Anterior cingulate cortex (tissue), 58 donors: ENCODE measurements around the gene WBP2.

Experiments used
- DNase-seq, 58 donors: peaks; one replicate each; lab custom pipeline; 2025; lab: John Stamatoyannopoulos, UW

WBP2 gene

GRCh38 chr17:75847614-75848522 is 7.3 kb downstream of the WBP2 start:
- DNase-seq = no peak

GRCh38 chr17:75846692-75847613 is 8.2 kb downstream of the WBP2 start:
- no peak for DNase-seq

GRCh38 chr17:75845933-75846691 is 9.0 kb downstream of the WBP2 start:
- DNase-seq = no peak

GRCh38 chr17:75845058-75845711 is 9.9 kb downstream of the WBP2 start:
- peak in 51 of 58 donors; percentile 19 to 82 (median 53) for DNase-seq

GRCh38 chr17:75844530-75845057 is 10.5 kb downstream of the WBP2 start:
- DNase-seq = peak in 6 of 58 donors; percentile 35 to 79 (median 55)

GRCh38 chr17:75843577-75844529 is 11.3 kb downstream of the WBP2 start, which contains the start of gene UNC13D:
TSS of gene UNC13D (minus strand) at chr17:75844404. CDS start at chr17:75844337, 67 bp downstream.
- no peak for DNase-seq

- DNase-seq = no peak
Observed at GRCh38 chr17:75842963-75843576, 12.1 kb downstream of the WBP2 start.

GRCh38 chr17:75842411-75842810 is 12.7 kb downstream of the WBP2 start:
- DNase-seq = no peak

- DNase-seq = no peak
Observed at GRCh38 chr17:75840799-75841164, 14.4 kb downstream of the WBP2 start.

GRCh38 chr17:75839942-75840798 is 15.0 kb downstream of the WBP2 start:
- DNase-seq = no peak

- DNase-seq = no peak
Observed at GRCh38 chr17:75838410-75838809, 16.7 kb downstream of the WBP2 start.

GRCh38 chr17:75837899-75838298 is 17.2 kb downstream of the WBP2 start:
- no peak for DNase-seq

- no peak for DNase-seq
Observed at GRCh38 chr17:75836605-75837004, 18.5 kb downstream of the WBP2 start.

GRCh38 chr17:75835654-75835987 is 19.5 kb downstream of the WBP2 start:
- DNase-seq = no peak

GRCh38 chr17:75834928-75835653 is 20.0 kb downstream of the WBP2 start:
- DNase-seq = peak in 1 of 58 donors; percentile 29

GRCh38 chr17:75834279-75834920 is 20.7 kb downstream of the WBP2 start:
- peak in 29 of 58 donors; percentile 12 to 72 (median 34) for DNase-seq
